Measurements from ENCODE around the gene NKD1. TPM values are rescaled to one million over a fixed set of nuclear protein-coding genes. Genes with fewer than 3 reads are reported as not detected.

Gene NKD1
- total RNA-seq, 1 experiment from 2014 or later: 11.4 TPM

DNA sequence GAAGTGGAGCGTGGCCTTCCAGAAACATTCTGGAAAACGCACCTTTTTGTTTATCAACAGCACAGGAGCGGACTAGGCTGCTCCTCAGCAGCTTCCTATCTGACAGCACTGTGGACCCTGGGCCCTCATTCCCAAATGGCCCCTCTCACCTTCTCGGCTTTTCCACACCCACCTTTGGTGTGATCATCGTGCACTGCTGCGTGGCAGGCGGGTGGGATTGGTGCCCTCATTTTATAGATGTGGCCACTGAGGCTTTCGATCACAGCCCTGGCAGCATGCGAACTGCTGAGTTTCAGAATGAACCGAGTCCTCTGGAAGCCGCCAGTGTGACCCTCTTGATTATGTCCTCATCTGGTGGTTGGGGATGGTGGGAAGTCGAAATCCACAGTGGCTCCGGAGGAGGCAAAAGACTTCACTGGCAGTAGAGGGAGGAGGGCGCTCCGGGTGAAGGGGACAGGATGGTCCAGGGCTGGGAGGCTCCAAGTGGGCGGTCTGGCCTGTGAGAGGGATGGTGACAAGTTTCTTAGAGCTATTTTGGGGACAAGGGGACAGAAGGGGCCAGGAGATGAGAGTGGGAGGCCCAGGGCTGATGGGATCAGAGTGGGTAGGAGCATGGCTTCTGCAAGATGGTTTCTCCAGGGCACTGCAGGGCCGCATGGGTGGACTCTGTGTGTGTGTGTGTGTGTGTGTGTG lies 49.5 kb downstream of the NKD1 start:
- no peaks in the 10 kb centered on the region for H3K27me3 ChIP-seq (ENCODE audit: insufficient read depth, low read length)
- ChIA-PET POLR2A (no interaction called here), RAD21 (ENCODE audit: low non-redundant PET in 1 of 2, low total read pairs in 2 of 2, uncharacterized antibody in 2 of 2, unreplicated experiment in 2 of 2) (no interaction called here), CTCF (no interaction called here)
- H3K9me2 ChIP-seq (ENCODE audit: insufficient read depth): no peaks in the 10 kb centered on the region
- H3K9ac ChIP-seq (ENCODE audit: low read length): no peak overlapping the region
- H3K4me1 ChIP-seq (ENCODE audit: control insufficient read depth in 1 of 2, insufficient read depth in 2 of 2, low read length in 2 of 2): peaks cover 3 to 4% of the 10 kb centered on the region in 2 experiments; a peak in 2 of 4 replicates
- no peaks in the 10 kb centered on the region for H3K79me2 ChIP-seq (ENCODE audit: insufficient read depth, low read length)
- H3K36me3 ChIP-seq (ENCODE audit: control insufficient read depth in 1 of 2, insufficient read depth in 2 of 2, low read length in 2 of 2): no peaks in the 10 kb centered on the region
- intact Hi-C loops (cut with micrococcal nuclease): no loop called here
- BruUV-seq (replicated peaks): no TSS peak
- TF ChIP-seq, protein P1, sequence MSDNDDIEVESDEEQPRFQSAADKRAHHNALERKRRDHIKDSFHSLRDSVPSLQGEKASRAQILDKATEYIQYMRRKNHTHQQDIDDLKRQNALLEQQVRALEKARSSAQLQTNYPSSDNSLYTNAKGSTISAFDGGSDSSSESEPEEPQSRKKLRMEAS (IDR thresholded peaks at IDR 0.05): no peak
- TF ChIP-seq EGR1 (IDR thresholded peaks at IDR 0.05; ENCODE audit: low read depth) (no peak), FOSL1 (IDR thresholded peaks at IDR 0.05; ENCODE audit: low read depth) (no peak), RAD21 (IDR thresholded peaks at IDR 0.05; ENCODE audit: low read depth) (no peak), SP1 (IDR thresholded peaks at IDR 0.05; ENCODE audit: low read depth) (no peak), ELF1 (IDR thresholded peaks at IDR 0.05; ENCODE audit: borderline replicate concordance, low read depth) (no peak), TCF7L2 (IDR thresholded peaks at IDR 0.05; ENCODE audit: borderline replicate concordance, extremely low read depth, insufficient read depth, insufficient read length) (no peak), SIN3A (IDR thresholded peaks at IDR 0.05; ENCODE audit: low read depth) (no peak)
- TF ChIP-seq, protein P2, sequence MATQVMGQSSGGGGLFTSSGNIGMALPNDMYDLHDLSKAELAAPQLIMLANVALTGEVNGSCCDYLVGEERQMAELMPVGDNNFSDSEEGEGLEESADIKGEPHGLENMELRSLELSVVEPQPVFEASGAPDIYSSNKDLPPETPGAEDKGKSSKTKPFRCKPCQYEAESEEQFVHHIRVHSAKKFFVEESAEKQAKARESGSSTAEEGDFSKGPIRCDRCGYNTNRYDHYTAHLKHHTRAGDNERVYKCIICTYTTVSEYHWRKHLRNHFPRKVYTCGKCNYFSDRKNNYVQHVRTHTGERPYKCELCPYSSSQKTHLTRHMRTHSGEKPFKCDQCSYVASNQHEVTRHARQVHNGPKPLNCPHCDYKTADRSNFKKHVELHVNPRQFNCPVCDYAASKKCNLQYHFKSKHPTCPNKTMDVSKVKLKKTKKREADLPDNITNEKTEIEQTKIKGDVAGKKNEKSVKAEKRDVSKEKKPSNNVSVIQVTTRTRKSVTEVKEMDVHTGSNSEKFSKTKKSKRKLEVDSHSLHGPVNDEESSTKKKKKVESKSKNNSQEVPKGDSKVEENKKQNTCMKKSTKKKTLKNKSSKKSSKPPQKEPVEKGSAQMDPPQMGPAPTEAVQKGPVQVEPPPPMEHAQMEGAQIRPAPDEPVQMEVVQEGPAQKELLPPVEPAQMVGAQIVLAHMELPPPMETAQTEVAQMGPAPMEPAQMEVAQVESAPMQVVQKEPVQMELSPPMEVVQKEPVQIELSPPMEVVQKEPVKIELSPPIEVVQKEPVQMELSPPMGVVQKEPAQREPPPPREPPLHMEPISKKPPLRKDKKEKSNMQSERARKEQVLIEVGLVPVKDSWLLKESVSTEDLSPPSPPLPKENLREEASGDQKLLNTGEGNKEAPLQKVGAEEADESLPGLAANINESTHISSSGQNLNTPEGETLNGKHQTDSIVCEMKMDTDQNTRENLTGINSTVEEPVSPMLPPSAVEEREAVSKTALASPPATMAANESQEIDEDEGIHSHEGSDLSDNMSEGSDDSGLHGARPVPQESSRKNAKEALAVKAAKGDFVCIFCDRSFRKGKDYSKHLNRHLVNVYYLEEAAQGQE (IDR thresholded peaks at IDR 0.05; ENCODE audit: low read depth): no peak
- no peak overlapping the region for H3K4me2 ChIP-seq (ENCODE audit: low read length)
- no peaks in the 10 kb centered on the region for H3K9me3 ChIP-seq (ENCODE audit: control insufficient read depth in 1 of 2, insufficient read depth in 1 of 2, low read depth in 1 of 2, low read length in 2 of 2)
- no peaks in the 10 kb centered on the region for H4K20me1 ChIP-seq (ENCODE audit: insufficient read depth)
- H2AFZ ChIP-seq (ENCODE audit: low read depth, low read length, poor library complexity, severe bottlenecking): no peak overlapping the region
- no peak for ATAC-seq
- H3K4me3 ChIP-seq (replicated peaks in 1 of 2; ENCODE audit: low read depth in 1 of 2, low read length in 2 of 2): no peak overlapping the region
- no peak for DNase-seq (ENCODE audit: low read depth, low spot score)
- H3K27ac ChIP-seq (ENCODE audit: low read depth, low read length): no peak overlapping the region
